Effector CD4-positive, alpha-beta T cell (primary cell): ENCODE data around the gene MSI2.

Source experiments
- DNase-seq: peaks from one replicate; pipeline ENCODE4 v3.0.0-alpha.2; 2020

Gene MSI2

GRCh38 chr17:57247261-57247660 is 9.1 kb upstream of the MSI2 start:
- DNase-seq, result no peak

DNA sequence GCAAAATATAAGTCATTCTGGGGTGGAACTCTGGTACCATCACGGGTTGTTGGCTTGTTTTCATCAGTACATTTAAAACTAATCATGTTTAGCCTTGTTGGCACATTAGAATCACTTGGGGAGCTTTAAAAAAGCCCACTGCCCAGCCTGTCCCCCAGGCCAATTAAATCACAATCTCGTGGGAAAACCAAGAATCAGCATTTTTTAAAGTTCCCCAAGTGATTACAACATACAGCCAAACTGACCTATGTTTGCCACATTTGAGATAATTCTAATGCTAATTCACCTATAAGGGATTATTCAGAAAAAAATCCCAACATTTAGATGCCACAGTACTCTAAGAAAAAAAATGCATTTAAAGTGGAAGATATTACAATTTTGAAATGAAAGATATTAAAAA is 8.4 kb upstream of the MSI2 start:
- no peak for DNase-seq

DNA sequence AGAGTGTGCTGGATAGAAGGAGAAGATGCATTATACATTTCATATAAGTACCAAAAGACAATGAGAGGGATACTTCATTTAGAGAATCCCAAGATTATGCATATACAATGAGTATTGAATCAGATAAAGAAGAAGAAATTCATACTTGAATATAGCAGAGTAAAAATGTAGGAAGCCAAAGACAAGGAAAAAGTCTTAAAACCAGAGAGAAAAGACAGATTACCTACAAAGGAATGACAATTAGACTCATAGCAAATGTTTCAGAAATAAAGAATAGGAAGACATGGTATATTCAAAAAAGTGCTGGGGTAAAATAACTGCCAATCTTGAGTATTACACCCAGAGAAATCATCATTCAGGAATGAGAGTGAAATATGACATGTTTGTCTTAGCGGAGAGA is 6.8 kb upstream of the MSI2 start:
- DNase-seq, result no peak

- DNase-seq, result no peak
These were observed 5.0 kb upstream of the MSI2 start for GRCh38 chr17:57251211-57251787.

- no peak for DNase-seq
These were observed 2.8 kb upstream of the MSI2 start for GRCh38 chr17:57253362-57254065.

GRCh38 chr17:57255182-57255775 is 1.0 kb upstream of the MSI2 start:
- DNase-seq, result no peak

DNA sequence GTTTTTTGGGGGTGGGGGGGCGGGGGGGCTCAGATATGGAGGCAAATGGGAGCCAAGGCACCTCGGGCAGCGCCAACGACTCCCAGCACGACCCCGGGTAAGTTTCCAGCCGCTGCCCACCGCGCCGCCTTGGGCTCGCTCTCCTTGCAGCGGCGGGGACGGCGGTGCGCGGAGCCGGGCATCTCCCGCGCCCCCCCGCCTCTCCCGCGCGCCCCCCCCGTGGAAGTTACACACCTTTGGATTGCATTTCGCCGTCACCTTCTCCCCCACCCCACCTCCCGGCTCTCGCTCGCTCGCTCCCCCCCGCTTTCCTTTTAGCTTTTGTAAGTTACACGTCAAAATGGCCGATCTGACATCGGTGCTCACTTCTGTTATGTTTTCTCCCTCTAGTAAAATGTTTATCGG is 387 bp downstream of the MSI2 start:
- DNase-seq, result peak; percentile 40

GRCh38 chr17:57257195-57257894 is 1.0 kb downstream of the MSI2 start:
- peak; percentile 19 for DNase-seq

GRCh38 chr17:57257895-57258851 is 1.9 kb downstream of the MSI2 start:
- DNase-seq, result no peak

DNA sequence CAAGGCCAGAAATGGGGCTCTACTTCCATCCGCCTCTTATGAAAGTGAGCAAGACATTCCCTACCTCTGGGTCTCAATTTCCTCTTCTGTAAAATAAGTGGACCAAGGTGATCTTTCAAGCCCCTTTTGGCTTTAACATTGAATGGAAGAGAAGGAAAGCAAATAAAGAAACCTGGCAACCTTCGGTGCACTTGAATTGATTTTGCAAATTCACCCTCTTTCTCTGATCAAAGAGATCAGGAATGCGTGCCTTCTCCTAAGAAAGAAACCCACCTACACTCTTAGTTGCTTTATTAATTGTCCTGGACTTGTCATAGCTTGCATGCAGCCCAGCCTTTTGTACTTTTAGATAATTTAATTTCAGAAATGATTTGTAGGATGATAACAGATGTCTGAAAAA is 3.0 kb downstream of the MSI2 start:
- DNase-seq, result no peak

DNA sequence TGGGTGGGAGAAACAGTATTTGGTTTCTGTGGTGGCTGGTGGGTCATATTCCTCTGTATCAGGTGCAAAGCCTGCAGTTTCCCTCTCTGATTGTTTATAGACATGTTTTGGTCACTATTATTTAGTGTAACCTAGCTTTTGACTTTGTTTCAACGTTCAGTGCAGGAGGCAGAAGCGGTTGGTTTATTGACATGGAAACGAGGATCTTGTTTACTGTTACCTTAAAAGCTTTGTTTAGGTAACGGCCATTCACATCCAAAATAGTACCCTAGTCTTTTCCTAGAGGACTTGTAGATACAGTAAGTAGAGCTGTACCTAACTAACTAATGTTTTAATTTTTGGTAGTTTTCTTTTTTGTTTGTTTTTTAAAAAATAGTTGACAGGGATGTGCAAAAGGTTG is 3.5 kb downstream of the MSI2 start:
- DNase-seq, result no peak

DNA sequence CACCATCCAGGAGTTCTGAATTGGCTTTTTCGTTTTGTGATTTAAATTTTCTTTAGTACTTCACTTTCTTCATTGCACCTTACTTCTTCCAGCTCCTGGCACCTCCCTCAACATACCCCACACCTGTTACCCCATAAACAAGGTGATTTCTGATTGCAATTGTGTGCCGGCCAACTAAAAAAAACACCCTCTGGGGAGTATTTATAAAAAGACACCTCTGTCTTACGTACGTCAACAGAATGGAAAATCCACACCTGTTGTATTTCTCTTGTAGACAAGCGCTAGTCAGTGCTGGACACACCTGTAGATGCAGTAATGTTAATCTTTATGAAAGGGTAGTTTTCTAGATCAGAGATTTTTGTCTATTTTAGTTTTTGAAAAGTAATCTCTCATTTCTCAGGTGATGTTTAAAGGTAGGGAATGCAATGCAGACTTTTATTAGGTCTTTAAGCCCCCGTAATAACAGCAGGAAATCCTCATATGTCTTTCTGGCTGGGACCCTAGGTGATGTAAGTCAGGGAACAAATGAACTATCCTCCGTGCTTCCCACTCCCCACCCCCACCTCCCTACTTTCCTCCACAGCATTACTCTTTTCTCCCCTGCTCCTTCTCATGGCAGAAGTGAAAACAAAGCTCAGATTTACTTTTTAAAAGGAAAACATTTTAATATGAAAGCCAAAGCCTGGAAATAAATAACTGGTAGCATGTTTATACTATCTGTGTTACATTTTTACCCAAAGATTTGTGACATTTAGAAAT is 4.2 kb downstream of the MSI2 start:
- DNase-seq, result no peak

- DNase-seq, result no peak
These were observed 4.8 kb downstream of the MSI2 start for GRCh38 chr17:57261084-57261461.

DNA sequence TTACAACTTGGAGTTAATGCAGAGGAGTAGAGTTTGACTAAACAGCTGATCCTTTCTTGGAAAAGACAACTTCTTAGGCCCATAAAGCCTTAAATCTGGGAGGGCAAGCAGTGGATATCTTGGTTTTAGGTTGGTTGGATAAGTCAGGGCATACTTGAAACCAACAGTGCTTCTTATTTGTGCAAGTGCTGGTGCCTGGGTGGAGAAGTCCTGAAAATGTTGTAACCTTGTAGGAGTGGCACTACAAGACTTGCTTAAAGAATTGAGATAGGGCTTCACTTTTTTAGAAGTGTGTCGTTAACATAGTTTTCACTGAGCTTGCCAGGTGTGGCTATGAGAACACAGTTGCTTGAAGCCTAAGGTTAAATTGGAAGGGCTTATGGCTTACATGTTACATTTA is 6.2 kb downstream of the MSI2 start:
- DNase-seq, result no peak

GRCh38 chr17:57264250-57264649 is 7.9 kb downstream of the MSI2 start:
- DNase-seq, result no peak

DNA sequence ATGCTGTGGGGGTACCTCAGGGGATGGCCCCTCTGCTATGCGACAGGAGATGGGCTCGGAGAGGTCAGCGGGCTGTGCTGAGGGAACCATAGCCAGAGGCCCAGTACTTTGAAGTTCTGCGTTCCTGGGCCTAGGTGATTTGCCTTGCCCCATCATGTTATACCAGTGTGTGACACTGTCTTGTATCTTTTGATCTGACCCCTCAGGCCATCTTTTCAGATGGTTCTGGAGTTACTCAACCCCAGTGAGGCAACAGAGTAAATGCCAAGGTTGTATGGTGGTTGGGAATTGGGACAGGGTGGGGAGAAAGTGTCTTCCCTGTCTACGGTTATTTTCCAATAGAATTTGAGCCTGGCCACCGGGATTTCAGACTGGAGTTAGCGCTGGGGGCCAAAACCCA is 8.5 kb downstream of the MSI2 start:
- no peak for DNase-seq

DNA sequence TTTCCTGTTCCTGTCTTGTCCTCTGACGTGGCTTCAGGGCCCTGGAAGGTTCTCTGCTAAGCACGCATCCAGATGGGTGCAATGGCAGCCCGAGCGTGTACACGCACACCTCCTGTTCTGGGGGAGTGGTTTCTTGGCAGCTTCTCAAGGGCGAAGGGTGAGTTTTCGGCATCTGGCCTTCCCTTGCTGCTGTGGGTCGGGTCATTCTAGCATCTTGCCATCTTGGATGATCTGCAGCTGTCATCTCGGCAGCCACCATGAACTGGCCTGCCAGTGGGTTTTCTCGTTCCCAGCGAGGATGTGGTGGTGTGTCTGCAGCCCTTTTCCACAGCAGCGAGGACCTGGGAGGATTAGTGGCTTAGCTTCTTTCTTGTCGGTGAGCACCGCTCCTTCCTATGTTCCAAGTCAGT is 10.6 kb downstream of the MSI2 start:
- DNase-seq, result no peak

DNA sequence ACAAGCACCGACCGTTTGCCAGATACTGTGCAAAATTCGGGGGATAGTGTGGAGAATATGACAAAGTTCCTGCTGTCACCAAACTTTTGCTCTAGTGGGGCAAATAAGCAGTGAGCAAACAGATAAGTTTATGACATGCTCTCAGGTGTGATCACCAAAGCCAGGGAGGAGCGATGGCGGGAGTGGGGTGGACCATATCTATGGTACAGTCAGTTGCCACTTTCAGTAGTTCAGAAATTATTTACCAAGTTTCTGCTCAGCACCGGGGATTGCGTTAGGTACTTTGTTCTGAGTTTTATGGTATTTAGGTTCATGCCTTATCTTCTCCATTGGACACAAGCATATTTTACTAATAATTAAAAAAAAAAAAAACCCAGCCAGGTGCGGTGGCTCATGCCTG is 11.9 kb downstream of the MSI2 start:
- DNase-seq, result no peak

GRCh38 chr17:57269052-57269451 is 12.7 kb downstream of the MSI2 start:
- DNase-seq, result no peak

DNA sequence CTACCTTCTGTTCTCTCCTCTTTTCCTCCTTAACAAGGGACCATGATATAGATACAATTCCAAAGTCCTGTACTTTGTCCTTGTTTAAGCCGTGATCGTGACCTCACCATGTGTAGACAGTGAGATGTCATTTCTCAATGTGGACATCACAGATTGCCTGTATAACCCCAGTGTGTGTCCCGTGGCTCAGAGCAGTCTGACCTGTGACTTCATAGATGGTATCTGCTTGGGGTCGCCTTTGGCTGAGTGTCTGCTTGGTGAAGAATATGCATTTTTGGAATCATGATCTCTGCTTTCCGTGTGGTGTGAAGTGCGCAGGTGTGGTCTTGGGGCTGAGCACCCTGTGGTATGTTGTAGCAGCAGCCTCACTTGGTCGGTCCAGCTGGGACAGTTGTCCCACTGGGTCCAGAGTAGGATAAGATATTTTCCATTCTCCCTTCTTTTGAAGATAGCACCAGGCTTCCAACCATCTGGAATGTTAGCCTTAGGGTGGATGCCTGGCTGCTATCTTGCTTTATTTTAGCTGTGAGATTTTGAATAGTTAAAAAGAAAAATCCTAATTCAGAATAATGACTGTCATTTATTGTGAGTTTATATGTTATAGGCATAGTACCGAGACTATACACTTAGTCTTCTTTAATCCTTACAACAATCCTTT is 13.4 kb downstream of the MSI2 start:
- no peak for DNase-seq

GRCh38 chr17:57270801-57271245 is 14.5 kb downstream of the MSI2 start:
- DNase-seq, result no peak
